K562 (cell line): ENCODE measurements around the gene SHISA4. TPM values are rescaled to one million over a fixed set of nuclear protein-coding genes. Genes with fewer than 3 reads are reported as not detected.

Experiments
- BHLHE40 ChIP-seq: IDR thresholded peaks from 2 replicates; pipeline ENCODE4 v1.6.1; 2011; ENCODE audit warnings: low read length, improper control_type of control experiment
- CBX3 ChIP-seq, 2 experiments: IDR thresholded peaks; 1 replicate in 1 of 2; 2 replicates in 1 of 2; pipeline ENCODE4 v1.6.1; 2012; ENCODE audit warnings: inconsistent platforms in 2 of 2, low read length in 2 of 2, borderline replicate concordance in 1 of 2, control low read depth in 1 of 2
- E2F4 ChIP-seq: sonication (generic); formaldehyde crosslinking; IDR thresholded peaks from 2 replicates; pipeline ENCODE4 v1.8.0; 2022; ENCODE audit warnings: mild to moderate bottlenecking, low read depth, missing genetic modification reagents
- ETV5 ChIP-seq: sonication (generic); formaldehyde crosslinking; IDR thresholded peaks from 2 replicates; pipeline ENCODE4 v1.4.0; 2020; ENCODE audit warnings: low read depth, mild to moderate bottlenecking, missing genetic modification reagents
- GTF2B ChIP-seq: IDR thresholded peaks from 2 replicates; pipeline ENCODE4 v1.6.1; 2011; ENCODE audit not compliant: insufficient read length; ENCODE audit errors: extremely low read depth
- HBP1 ChIP-seq: fragments of 450-650 bp; formaldehyde crosslinking; IDR thresholded peaks from 2 replicates; pipeline ENCODE4 v1.4.0; 2022; ENCODE audit warnings: missing genetic modification characterization
- HDGF ChIP-seq: fragments of 450-650 bp; IDR thresholded peaks from 2 replicates; pipeline ENCODE4 v1.6.1; 2016
- JUN ChIP-seq, 2 experiments: sonication (generic) in 1 of 2; formaldehyde crosslinking in 1 of 2; IDR thresholded peaks; 2 replicates each; pipeline versions ENCODE4 v1.6.1 to v1.8.0; 2012 to 2022; ENCODE audit warnings: borderline replicate concordance in 2 of 2, mild to moderate bottlenecking in 2 of 2, improper control_type of control experiment in 1 of 2, low read depth in 1 of 2, low read length in 1 of 2, missing genetic modification reagents in 1 of 2
- NFATC3 ChIP-seq: fragments of 450-650 bp; IDR thresholded peaks from 2 replicates; pipeline ENCODE4 v1.6.1; 2017; ENCODE audit warnings: mild to moderate bottlenecking
- RAD21 ChIP-seq, 2 experiments: fragments of 250-450 bp in 1 of 2; fragments of 450-650 bp in 1 of 2; sonication (Bioruptor Pico) in 1 of 2; formaldehyde crosslinking in 1 of 2; IDR thresholded peaks in 1 of 2; conservative IDR thresholded peaks in 1 of 2; 2 replicates each; pipeline versions ENCODE4 v1.4.0 to v1.8.0; 2020 to 2022; ENCODE audit warnings: mild to moderate bottlenecking in 2 of 2, moderate library complexity in 1 of 2
- RBM34 ChIP-seq: fragments of 200-400 bp; formaldehyde crosslinking; IDR thresholded peaks from 2 replicates; pipeline ENCODE4 v1.6.1; 2018; ENCODE audit warnings: low read length, borderline replicate concordance; ENCODE audit not compliant: insufficient read depth
- RREB1 ChIP-seq: fragments of 250-450 bp; sonication (Bioruptor Pico); IDR thresholded peaks from 2 replicates; pipeline ENCODE4 v1.4.0; 2020
- ZFP1 ChIP-seq: fragments of 450-650 bp; formaldehyde crosslinking; IDR thresholded peaks from 2 replicates; pipeline ENCODE4 v1.4.0; 2020; ENCODE audit warnings: mild to moderate bottlenecking, mixed read lengths
- ZNF639 ChIP-seq, 2 experiments: fragments of 200-800 bp in 1 of 2; sonication (Bioruptor generic) in 1 of 2; sonication (generic) in 1 of 2; formaldehyde crosslinking in 1 of 2; IDR thresholded peaks in 1 of 2; conservative IDR thresholded peaks in 1 of 2; 2 replicates each; pipeline versions ENCODE4 v1.5.0 to v1.6.1; 2016 to 2020; ENCODE audit warnings: missing compliant biosample characterization in 1 of 2, missing genetic modification characterization in 1 of 2, missing genetic modification reagents in 1 of 2
- ZNF764 ChIP-seq: fragments of 250-450 bp; sonication (Bioruptor Pico); IDR thresholded peaks from 2 replicates; pipeline ENCODE4 v1.4.0; 2020; ENCODE audit warnings: low read depth, mild to moderate bottlenecking, moderate library complexity
- polyA plus RNA-seq, 8 experiments: library from polyadenylated mRNA; depleted of rRNA in 4 of 8; stranded (reverse) in 5 of 8; unstranded in 3 of 8; fragments of >200 nt; fragmentation: Nextera tagmentation in 2 of 8; fragmentation: Illumina TruSeq in 1 of 8; extraction: Ambion mirVana in 2 of 8; extraction: Trizol in 1 of 8; gene quantifications; 2 replicates each; pipeline versions ENCODE4 v1.2.1 to v1.2.3, GENCODE V29; 2011 to 2014; ENCODE audit warnings: inconsistent platforms in 1 of 8, missing spikeins in 1 of 8
- total RNA-seq, 7 experiments: library from RNA; depleted of rRNA in 6 of 7; stranded (reverse); fragments of >200 nt in 6 of 7; fragmentation: Illumina TruSeq in 2 of 7; extraction: Trizol in 2 of 7; gene quantifications; 2 replicates each; pipeline versions ENCODE4 v1.2.1 to v1.2.3, GENCODE V29; 2011 to 2021; ENCODE audit warnings: low replicate concordance in 1 of 7

The SHISA4 gene
- total and polyA plus RNA-seq, 9 of the 15 experiments (the other 6 are each of a cell fraction or from before 2014, with no cell fraction given): 0.15 to 0.95 (median 0.68) TPM; not detected in 2

GRCh38 chr1:201916649-201917249 is 28.1 kb downstream of the SHISA4 start (continued):
- TF ChIP-seq RBM34 (no peak), HDGF (no peak), HBP1 (CRISPR knock-in tag) (no peak), ZNF764 (CRISPR knock-in tag) (no peak), ZFP1 (no peak), E2F4 (no peak), JUN (IDR thresholded peaks at IDR 0.05; ENCODE audit: borderline replicate concordance, low read depth, low read length) (peak; percentile 84), JUN (CRISPR knock-in tag; IDR thresholded peaks at IDR 0.05; ENCODE audit: borderline replicate concordance) (no peak), ZNF639 (CRISPR knock-in tag; conservative IDR thresholded peaks at IDR 0.05 in 1 of 2, IDR thresholded peaks at IDR 0.05 in 1 of 2) (no peak; a peak in 1 of 4 replicates), RAD21 (CRISPR knock-in tag; conservative IDR thresholded peaks at IDR 0.05 in 1 of 2, IDR thresholded peaks at IDR 0.05 in 1 of 2) (no peak), CBX3 (IDR thresholded peaks at IDR 0.05; ENCODE audit: borderline replicate concordance in 1 of 2, low read length in 2 of 2) (no peak), BHLHE40 (no peak), GTF2B (no peak), NFATC3 (no peak), ETV5 (CRISPR knock-in tag) (no peak), RREB1 (CRISPR knock-in tag) (no peak)
